Measurements from ENCODE around the gene PHF20. TPM values are rescaled to one million over a fixed set of nuclear protein-coding genes. Genes with fewer than 3 reads are reported as not detected.
A peak's percentile ranks its signal among the peaks of the same experiment; 100 is the strongest.
"Not testable (repeated sequence)": the region's sequence is repeated elsewhere in the genome, so short reads cannot be mapped to it uniquely, and the experiment has no call there.

The PHF20 gene
- 10 to 100 TPM; 53.6 to 61.5 TPM for total RNA-seq

- ATAC-seq (peak; percentile 93), DNase-seq (peak; percentile 100)
- ChIA-PET CTCF (interaction anchor here (0.8 to 3.9 kb wide), 6 partner anchors 28 to 182 kb away, joined by 3 to 44 read pairs (median 4); partner anchors contain the start of genes RBM39 and SCAND1), POLR2A (interaction anchor here (0.6 to 11.2 kb wide), 10 partner anchors 25 to 803 kb away, joined by 3 to 401 read pairs (median 4); partner anchors contain the start of genes RBM39 and SCAND1)
- Mint-ChIP-seq H3K9me3 (ENCODE audit: insufficient read depth) (peaks cover 8% of the 10 kb centered on the region), H3K4me1 (ENCODE audit: low read depth) (peaks cover 68% of the 10 kb centered on the region), H3K27ac (peak within 1 kb of the TSS; percentile 94), H3K4me3 (peak within 1 kb of the TSS; percentile 82), H3K36me3 (ENCODE audit: low read depth) (peaks cover 32% of the 10 kb centered on the region), H3K27me3 (ENCODE audit: low read depth) (no peaks in the 10 kb centered on the region)
These were observed at the start of gene PHF20 for GRCh38 chr20:35771689-35772562. Gene PHF20 (plus strand): TSS chr20:35772015. CDS start chr20:35801523, 29,508 bp downstream.

DNA sequence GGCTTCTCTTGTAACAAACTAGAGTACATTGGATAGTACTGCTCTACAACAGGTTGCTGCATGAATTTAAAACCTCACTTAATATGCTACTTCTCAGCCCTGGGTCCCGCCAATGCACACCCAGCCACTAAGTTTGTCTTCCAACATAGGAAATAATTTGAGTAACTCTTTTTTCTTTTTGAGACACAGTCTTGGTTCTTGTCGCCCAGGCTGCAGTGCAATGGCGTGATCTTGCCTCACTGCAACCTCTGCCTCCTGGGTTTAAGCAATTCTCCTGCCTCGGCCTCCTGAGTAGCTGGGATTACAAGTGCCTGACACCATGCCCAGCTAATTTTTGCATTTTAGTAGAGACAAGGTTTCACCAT is 48.6 kb upstream of the PHF20 start:
- not testable (repeated sequence) for H3K27me3 Mint-ChIP-seq (ENCODE audit: low read depth); H3K9me3 Mint-ChIP-seq (ENCODE audit: insufficient read depth); H3K27ac Mint-ChIP-seq; H3K4me3 Mint-ChIP-seq; DNase-seq
- ATAC-seq = peak; percentile 14
- H3K4me1 Mint-ChIP-seq (ENCODE audit: low read depth) = peaks cover 31% of the 10 kb centered on the region
- ChIA-PET CTCF (interaction anchor here (1.0 to 1.4 kb wide), 2 partner anchors 8 to 21 kb away, joined by 3 read pairs; no protein-coding TSS in a partner anchor), POLR2A (interaction anchor here (0.6 kb wide), 1 partner anchor 12 kb away, joined by 3 read pairs; no protein-coding TSS in a partner anchor)
- H3K36me3 Mint-ChIP-seq (ENCODE audit: low read depth) = peaks cover 70% of the 10 kb centered on the region

- not testable (repeated sequence) for H3K9me3 Mint-ChIP-seq (ENCODE audit: insufficient read depth); H3K27me3 Mint-ChIP-seq (ENCODE audit: low read depth); H3K27ac Mint-ChIP-seq; ATAC-seq; DNase-seq; H3K4me3 Mint-ChIP-seq
- peaks cover 69% of the 10 kb centered on the region for H3K36me3 Mint-ChIP-seq (ENCODE audit: low read depth)
- H3K4me1 Mint-ChIP-seq (ENCODE audit: low read depth) = peaks cover 31% of the 10 kb centered on the region
- POLR2A ChIA-PET = interaction anchor here (0.6 kb wide), 1 partner anchor 11 kb away, joined by 3 read pairs; no protein-coding TSS in a partner anchor
- CTCF ChIA-PET = interaction anchor here (1.0 to 1.4 kb wide), 2 partner anchors 9 to 21 kb away, joined by 3 read pairs; no protein-coding TSS in a partner anchor
These were observed 48.0 kb upstream of the PHF20 start for GRCh38 chr20:35723652-35724320.

DNA sequence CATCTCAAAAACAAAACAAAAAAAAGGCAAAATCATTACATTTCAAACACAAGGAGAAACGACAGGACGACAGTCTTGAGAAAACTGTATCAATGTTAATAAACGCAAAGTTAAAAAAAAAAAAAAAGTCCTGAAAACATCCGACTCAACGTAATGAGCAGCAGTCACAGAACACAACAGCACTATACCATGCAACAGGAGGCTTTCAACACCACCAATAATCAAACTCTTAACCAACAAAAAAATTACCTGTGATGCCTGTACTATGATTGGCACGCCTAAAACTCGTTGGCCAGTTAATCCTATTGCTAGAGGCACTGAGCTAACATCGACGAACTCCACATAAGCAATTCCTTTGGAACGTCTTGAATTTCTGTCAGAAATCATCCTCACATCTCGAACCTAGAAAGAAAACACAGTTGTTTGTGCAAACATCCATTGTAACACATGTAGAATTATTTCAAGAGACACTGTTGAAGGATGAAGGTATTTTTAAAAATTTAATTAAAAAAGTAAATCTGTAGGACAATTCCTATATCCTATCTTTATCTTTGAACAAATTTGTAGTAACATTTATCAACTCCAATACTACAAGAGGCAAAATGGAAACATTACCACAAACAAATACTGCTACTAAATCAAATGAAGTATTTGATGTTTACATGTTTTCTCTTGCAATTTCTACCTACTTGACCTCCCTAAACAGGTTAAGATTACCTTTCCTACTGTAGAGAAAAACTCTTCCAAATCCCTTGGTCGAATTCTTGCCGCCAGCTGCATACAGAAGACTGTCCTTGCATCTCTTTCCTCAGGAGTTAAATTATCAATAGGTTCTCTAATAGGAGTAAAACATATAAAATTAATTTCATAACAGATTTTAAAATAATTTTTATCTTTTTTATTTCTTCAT is 47.2 kb upstream of the PHF20 start:
- no peak for DNase-seq
- ATAC-seq = no peak
- peaks cover 31% of the 10 kb centered on the region for H3K4me1 Mint-ChIP-seq (ENCODE audit: low read depth)
- H3K27ac Mint-ChIP-seq = no peak overlapping the region
- ChIA-PET POLR2A (interaction anchor here (0.6 kb wide), 1 partner anchor 219 kb away, joined by 3 read pairs; no protein-coding TSS in a partner anchor), CTCF (interaction anchor here (1.3 to 1.4 kb wide), 2 partner anchors 10 to 11 kb away, joined by 3 to 4 read pairs; no protein-coding TSS in a partner anchor)
- H3K4me3 Mint-ChIP-seq = no peak overlapping the region
- no peaks in the 10 kb centered on the region for H3K9me3 Mint-ChIP-seq (ENCODE audit: insufficient read depth)
- H3K36me3 Mint-ChIP-seq (ENCODE audit: low read depth) = peaks cover 71% of the 10 kb centered on the region
- H3K27me3 Mint-ChIP-seq (ENCODE audit: low read depth) = no peaks in the 10 kb centered on the region

DNA sequence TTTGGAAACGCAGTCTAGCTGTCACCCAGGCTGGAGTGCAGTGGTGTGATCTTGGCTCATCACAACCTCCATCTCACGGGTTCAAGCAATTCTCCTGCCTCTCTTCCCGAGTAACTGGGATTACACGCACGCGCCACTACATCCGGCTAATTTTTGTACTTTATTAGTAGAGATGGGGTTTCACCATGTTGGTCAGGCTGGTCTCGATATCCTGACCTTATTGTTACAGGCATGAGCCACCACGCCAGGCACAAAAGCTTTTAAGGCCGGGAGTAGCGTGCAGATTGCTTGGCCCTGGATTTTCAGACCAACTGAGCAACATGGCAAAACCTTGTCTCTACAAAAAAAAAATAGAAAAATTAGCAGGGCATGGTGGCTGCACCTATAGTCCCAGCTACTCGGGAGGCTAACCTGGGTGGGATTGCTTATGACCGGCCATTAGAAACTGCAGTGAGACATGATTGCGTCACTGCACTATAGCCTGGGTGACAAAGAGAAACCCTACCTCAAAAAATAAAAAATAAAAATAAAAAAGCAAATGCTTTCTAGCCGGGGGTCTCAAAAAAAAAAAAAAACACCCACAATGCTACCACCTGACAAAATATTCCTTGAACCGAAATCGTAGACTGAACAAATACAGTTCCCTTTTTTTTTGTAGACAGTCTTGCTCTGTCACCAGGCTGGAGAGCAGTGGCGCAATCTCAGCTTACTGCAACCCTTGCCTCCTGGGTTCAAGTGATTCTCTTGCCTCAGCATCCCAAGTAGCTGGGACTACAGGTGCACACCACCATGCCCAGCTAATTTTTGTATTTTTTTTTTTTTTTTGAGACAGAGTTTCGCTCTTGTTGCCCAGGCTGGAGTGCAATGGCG is 44.7 kb upstream of the PHF20 start:
- Mint-ChIP-seq H3K36me3 (ENCODE audit: low read depth) (peaks cover 63% of the 10 kb centered on the region), H3K4me1 (ENCODE audit: low read depth) (peaks cover 30% of the 10 kb centered on the region), H3K9me3 (ENCODE audit: insufficient read depth) (no peaks in the 10 kb centered on the region), H3K27me3 (ENCODE audit: low read depth) (no peaks in the 10 kb centered on the region), H3K27ac (no peak overlapping the region), H3K4me3 (no peak overlapping the region)
- DNase-seq (no peak), ATAC-seq (no peak)
- ChIA-PET POLR2A (interaction anchor here (1.0 to 3.2 kb wide), 4 partner anchors 8 to 12 kb away, joined by 3 to 13 read pairs (median 6); no protein-coding TSS in a partner anchor), CTCF (no interaction called here)

- Mint-ChIP-seq H3K27ac (no peak overlapping the region), H3K4me1 (ENCODE audit: low read depth) (peaks cover 42% of the 10 kb centered on the region)
These were observed 42.5 kb upstream of the PHF20 start for GRCh38 chr20:35729283-35729807.

GRCh38 chr20:35729836-35730582 is 41.8 kb upstream of the PHF20 start:
- H3K27ac Mint-ChIP-seq = no peak overlapping the region
- ChIA-PET POLR2A (interaction anchor here (0.8 to 2.7 kb wide), 4 partner anchors 11 to 65 kb away, joined by 3 to 12 read pairs (median 8); partner anchors contain the start of genes CPNE1, RBM12 and RBM39), CTCF (interaction anchor here (0.6 to 1.9 kb wide), 6 partner anchors 9 to 1293 kb away, joined by 4 to 6 read pairs (median 4); partner anchors contain the start of gene RBM39)
- peaks cover 45% of the 10 kb centered on the region for H3K4me1 Mint-ChIP-seq (ENCODE audit: low read depth)
- H3K9me3 Mint-ChIP-seq (ENCODE audit: insufficient read depth) = no peaks in the 10 kb centered on the region
- no peak overlapping the region for H3K4me3 Mint-ChIP-seq
- ATAC-seq (no peak), DNase-seq (no peak)
- no peaks in the 10 kb centered on the region for H3K27me3 Mint-ChIP-seq (ENCODE audit: low read depth)
- H3K36me3 Mint-ChIP-seq (ENCODE audit: low read depth) = peaks cover 66% of the 10 kb centered on the region

More at GRCh38 chr20:35729283-35729807, 42.5 kb upstream of the PHF20 start:
- Mint-ChIP-seq H3K36me3 (ENCODE audit: low read depth) (peaks cover 70% of the 10 kb centered on the region), H3K9me3 (ENCODE audit: insufficient read depth) (no peaks in the 10 kb centered on the region), H3K27me3 (ENCODE audit: low read depth) (no peaks in the 10 kb centered on the region), H3K4me3 (no peak overlapping the region)
- no peak for ATAC-seq
- ChIA-PET CTCF (interaction anchor here (1.0 to 1.9 kb wide), 4 partner anchors 10 to 155 kb away, joined by 4 to 6 read pairs (median 4); no protein-coding TSS in a partner anchor), POLR2A (interaction anchor here (0.6 to 3.2 kb wide), 9 partner anchors 8 to 1280 kb away, joined by 3 to 13 read pairs (median 4); no protein-coding TSS in a partner anchor)
- DNase-seq = no peak

GRCh38 chr20:35730583-35731468 is 41.0 kb upstream of the PHF20 start:
- Mint-ChIP-seq H3K4me1 (ENCODE audit: low read depth) (peaks cover 45% of the 10 kb centered on the region), H3K36me3 (ENCODE audit: low read depth) (peaks cover 66% of the 10 kb centered on the region), H3K27me3 (ENCODE audit: low read depth) (no peaks in the 10 kb centered on the region), H3K4me3 (no peak overlapping the region), H3K9me3 (ENCODE audit: insufficient read depth) (no peaks in the 10 kb centered on the region), H3K27ac (no peak overlapping the region)
- ChIA-PET CTCF (interaction anchor here (0.6 to 1.9 kb wide), 4 partner anchors 9 to 1293 kb away, joined by 4 to 5 read pairs (median 4); partner anchors contain the start of gene RBM39), POLR2A (interaction anchor here (0.8 to 2.1 kb wide), 3 partner anchors 9 to 66 kb away, joined by 3 to 12 read pairs (median 4); partner anchors contain the start of genes CPNE1, RBM12 and RBM39)
- ATAC-seq (no peak), DNase-seq (no peak)

DNA sequence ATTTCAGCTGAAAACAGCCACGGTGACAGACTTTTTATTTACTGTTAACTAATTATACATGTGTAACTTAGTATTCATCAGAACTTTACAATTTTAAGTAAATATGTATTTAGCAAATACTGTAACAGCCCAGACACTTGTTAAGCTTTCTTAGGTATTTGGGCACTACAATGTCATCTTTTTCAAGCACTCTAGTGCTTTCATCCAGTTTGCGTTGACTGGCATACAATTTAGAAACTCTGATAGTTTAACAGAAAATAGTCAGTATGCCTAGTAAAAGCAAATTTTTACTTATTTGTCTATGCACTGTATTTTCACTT is 40.4 kb upstream of the PHF20 start:
- Mint-ChIP-seq H3K4me3 (no peak overlapping the region), H3K36me3 (ENCODE audit: low read depth) (peaks cover 67% of the 10 kb centered on the region), H3K9me3 (ENCODE audit: insufficient read depth) (no peaks in the 10 kb centered on the region), H3K27me3 (ENCODE audit: low read depth) (no peaks in the 10 kb centered on the region), H3K4me1 (ENCODE audit: low read depth) (peaks cover 48% of the 10 kb centered on the region), H3K27ac (no peak overlapping the region)
- ATAC-seq (no peak), DNase-seq (no peak)
- ChIA-PET CTCF (interaction anchor here (1.1 kb wide), 1 partner anchor 8 kb away, joined by 5 read pairs; no protein-coding TSS in a partner anchor), POLR2A (interaction anchor here (1.1 to 2.1 kb wide), 2 partner anchors 8 to 10 kb away, joined by 4 to 12 read pairs; partner anchors contain the start of gene RBM39)

Data from activated CD8-positive, alpha-beta T cell treated with anti-CD3 and anti-CD28 coated beads, Interleukin-2, amount 10 ng/mL, durations not matched to agents 7 days and 5 days (primary cell).